ENCODE results near the gene ZNF536.
"Not testable (repeated sequence)": the region's sequence is repeated elsewhere in the genome, so short reads cannot be mapped to it uniquely, and the experiment has no call there.

Gene ZNF536

DNA sequence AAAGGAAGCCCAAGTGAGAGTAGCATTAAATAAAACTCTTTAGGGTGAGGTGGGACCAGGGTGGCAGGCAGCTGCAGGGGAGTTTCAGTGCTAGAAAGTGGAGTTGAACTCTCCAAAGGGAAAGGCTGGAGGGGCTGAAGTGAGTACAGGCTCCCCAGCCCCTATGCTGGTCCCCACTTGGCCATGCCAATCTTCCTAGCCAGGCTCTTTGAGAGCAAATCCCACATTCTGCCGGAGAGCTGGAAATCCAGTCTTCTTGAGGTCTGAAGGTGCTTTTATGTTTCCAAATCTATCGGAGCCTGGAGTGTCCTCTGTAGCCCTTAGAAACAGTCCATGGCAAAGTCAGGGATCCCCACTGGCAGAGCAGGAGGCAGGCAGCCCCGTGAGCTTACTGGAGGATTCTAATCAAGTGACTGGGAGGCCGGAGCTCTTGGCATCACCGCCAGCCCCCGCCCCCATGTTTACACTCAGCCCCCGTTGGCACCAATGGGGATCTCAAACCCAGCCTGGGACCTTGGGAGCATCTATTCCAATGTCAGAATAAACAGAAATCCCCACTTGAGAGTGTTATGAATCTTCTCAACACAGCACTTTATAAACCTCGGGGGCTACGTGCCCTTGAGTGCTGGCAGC is 18.3 kb downstream of the ZNF536 start:
- DNase-seq: no peak

- DNase-seq: no peak
These were observed 18.9 kb downstream of the ZNF536 start for GRCh38 chr19:30391052-30391451.

- no peak for DNase-seq
These were observed 19.7 kb downstream of the ZNF536 start for GRCh38 chr19:30391554-30392551.

DNA sequence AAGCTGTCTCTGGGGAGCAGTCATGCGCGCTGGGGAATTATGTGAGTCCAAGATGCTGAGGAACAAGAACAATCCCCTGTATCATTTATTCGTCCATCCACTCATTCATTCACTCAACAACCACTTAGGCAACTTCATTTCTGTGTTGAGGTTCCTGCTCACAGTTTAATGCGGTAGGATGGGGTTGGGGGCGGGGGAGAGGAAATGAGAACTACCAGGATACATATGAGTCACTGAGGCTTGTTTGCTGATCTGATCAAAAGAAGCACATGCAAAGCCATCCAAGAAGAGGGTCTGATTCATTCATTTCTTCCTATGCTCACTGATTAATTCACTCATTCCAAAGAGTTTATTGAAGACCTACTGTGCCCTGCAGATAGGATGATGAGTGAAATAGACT is 20.9 kb downstream of the ZNF536 start:
- DNase-seq: no peak

- DNase-seq: no peak
These were observed 21.7 kb downstream of the ZNF536 start for GRCh38 chr19:30393729-30394480.

DNA sequence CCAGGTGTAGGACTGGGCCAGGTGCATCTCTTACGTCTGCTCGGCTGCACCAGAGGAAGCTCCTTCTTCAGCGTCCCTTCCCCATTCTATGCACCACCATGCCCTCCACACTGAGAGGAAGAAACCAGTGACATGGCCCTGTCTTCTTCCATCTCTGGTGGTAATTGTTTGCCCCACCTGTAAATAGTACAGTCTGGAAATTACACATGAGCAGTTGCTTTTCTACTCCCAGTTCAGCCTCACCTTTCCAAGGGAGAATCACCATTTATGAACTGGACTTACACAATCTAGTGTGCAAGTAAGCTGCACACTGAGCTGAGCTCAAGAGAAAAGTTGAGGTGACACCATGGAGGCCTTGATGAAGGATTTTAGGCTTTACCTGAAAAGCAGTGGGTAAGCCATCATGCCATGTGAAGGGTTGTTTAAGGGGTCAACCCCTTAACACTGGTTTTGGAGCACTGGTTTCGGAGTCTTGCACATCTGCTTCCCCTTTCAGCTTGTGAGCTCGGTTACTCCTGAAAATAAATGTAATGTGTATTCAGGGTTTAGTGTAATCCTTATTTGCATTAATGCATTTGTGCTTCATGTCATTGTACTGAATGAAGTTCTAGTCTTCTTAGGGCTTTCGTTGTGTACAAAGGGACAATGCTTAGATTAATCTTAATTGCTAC is 22.4 kb downstream of the ZNF536 start:
- no peak for DNase-seq

DNA sequence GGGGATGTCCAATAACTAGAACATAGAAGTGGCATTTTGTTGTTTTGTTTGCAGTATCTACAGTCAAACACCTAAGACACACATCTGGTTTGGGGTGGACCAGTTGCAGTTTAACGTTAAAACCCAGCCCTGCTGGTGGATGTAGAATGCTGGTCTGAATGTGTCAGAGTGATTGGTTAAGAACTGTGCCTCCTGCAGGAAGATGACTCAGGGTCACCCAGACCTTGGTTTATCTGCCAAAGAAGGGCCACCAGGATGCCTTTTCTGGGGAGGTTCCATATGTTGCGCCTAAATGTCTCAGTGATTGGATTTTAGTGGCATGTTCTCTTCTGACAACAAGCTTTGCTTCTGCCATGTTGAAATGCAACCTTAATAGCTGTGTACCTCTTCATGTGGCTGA is 23.1 kb downstream of the ZNF536 start:
- DNase-seq: no peak

DNA sequence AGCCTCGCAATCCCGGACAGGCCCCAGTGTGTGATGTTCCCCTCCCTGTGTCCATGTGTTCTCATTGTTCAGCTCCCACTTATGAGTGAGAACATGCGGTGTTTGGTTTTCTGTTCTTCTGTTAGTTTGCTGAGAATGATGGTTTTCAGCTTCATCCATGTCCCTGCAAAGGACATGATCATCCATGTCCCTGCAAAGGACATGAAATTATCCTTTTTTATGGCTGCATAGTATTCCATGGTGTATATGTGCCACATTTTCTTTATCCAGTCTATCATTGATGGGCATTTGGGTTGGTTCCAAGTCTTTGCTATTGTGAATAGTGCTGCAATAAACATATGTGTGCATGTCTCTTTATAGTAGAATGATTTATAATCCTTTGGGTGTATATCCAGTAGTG is 26.4 kb downstream of the ZNF536 start:
- not testable (repeated sequence) for DNase-seq

GRCh38 chr19:30401956-30402355 is 29.8 kb downstream of the ZNF536 start:
- no peak for DNase-seq

DNA sequence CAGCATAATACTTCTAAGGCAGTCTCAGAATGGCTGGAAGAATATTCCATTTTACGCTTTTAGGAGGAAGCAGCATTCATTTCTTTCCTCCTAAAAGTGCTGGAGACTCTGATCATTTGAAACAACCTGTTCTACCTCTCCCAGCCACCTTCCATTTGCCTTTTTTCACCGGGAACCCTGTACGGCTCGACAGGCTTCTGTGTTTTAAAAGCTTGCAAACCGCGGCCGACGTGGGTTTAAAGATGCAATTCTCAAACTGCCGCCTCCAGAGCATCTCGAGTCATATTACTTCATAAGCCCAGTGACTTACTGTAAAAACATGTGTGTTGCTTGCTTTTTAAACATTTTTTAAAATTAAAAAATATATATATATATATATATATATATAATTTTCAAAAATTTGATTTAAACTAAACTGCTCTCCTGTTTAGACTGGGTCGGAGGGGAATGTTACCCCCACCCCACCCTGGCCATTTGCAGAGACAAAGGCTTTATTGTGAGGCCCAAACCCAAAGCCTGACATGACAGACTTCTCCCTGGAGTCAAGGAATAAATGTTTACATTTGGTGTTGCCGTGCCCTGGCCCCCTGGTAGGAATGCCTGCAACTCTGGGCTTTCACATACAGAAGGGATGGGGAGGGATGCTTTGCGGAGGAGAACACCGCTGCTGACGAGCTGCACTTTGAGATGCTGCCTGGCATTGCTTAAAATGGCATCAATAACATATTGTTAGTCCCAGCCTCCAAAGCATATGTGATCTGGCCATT is 30.4 kb downstream of the ZNF536 start:
- DNase-seq: no peak

DNA sequence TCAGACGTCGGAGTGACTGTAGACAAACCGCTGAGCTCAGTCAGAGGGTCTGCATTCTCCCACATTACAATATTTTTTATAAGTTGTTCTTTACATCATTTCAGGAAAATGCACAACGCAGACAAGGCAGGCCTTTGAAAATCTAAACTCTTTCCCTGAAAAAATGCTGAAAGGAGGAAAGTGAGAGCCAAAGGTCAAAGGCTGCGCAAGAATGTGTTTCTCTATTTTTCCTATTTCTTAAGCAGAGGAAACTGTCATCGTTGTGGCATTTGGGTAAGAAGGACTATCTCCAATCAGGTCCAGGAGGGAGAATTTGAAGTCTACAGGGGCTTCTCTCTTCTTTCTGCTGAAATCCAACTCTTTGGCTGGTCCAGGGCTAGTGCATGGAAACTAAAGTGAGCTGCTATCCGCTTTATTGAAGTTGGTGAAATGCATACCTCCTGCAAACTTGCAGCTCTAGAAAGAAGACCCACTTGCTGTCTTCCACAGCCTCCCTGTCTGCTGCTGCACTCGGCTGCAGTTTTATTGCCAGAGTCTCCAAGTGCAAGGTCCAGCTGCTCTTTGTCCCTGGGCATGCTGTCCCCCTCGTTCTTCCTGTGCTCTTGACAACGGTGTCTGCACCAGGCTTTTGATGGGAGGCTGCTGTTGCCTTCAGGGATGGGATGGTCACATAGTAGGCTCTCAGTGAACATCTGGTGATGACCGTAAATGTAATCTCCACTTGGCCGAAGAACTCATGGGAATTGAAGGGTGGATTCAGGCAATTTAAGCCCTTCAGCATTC is 31.2 kb downstream of the ZNF536 start:
- DNase-seq: no peak

DNA sequence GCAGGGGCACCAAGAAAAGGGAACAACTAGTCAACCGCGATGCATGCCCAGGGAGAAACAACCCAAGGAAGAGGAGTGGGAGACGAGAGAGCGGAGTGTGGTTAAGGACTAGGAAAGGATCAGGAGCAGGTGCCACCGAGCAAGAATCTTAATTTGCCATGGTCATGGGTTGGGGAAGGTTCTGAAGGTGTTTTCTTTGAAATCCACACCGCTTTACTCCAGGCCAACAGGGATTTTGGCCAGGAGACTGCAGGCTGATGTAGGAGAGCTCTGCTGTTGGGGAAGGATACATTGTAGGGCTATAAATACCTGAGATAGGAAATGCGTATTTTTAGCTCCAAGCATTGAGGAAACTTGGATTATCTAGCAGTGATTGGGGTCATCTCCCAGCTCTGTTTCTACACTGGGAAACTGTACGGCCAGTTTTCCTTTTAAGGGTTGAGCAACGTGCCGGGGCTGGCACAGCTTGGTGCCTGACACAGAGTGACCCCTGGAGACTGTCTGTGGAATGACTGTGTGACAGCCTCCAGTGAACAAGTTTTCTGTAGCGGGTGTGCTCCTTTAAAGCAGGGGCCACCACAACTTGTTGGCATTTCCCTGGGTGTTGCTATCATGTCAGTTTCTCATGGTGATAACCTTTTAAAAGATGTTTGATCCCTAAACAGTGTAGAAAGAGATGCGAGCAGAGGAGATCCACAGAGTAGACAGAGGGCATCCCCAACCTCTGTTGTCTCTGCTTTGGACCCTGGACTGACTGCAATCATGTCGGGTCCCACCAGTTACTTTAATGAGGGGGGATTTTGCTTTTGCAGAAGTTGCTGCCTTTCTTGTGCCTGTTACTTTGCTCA is 34.3 kb downstream of the ZNF536 start:
- DNase-seq: no peak

- DNase-seq: no peak
These were observed 35.0 kb downstream of the ZNF536 start for GRCh38 chr19:30407068-30407709.

- no peak for DNase-seq
These were observed 36.6 kb downstream of the ZNF536 start for GRCh38 chr19:30408734-30409301.

- DNase-seq: no peak
These were observed 39.5 kb downstream of the ZNF536 start for GRCh38 chr19:30411714-30412113.

GRCh38 chr19:30416375-30416774 is 44.2 kb downstream of the ZNF536 start:
- no peak for DNase-seq

DNA sequence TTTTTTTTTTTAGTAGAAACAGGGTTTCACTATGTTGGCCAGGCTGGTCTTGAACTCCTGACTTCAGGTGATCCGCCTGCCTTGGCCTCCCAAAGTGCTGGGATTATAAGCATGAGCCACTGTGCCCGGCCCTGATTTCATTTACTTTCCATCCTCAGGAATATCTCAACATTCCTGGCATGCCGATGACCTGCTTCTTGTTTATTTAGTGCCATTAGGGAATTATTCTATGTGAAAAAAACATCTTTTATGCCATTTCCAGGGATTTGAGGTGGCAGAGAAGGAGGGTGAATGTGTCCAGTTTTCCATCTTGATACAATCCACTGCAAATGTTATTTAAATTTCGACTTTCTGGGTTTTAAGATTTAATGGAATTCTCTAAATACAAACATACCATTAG is 45.0 kb downstream of the ZNF536 start:
- not testable (repeated sequence) for DNase-seq

GRCh38 chr19:30419568-30420180 is 47.5 kb downstream of the ZNF536 start:
- DNase-seq: no peak

DNA sequence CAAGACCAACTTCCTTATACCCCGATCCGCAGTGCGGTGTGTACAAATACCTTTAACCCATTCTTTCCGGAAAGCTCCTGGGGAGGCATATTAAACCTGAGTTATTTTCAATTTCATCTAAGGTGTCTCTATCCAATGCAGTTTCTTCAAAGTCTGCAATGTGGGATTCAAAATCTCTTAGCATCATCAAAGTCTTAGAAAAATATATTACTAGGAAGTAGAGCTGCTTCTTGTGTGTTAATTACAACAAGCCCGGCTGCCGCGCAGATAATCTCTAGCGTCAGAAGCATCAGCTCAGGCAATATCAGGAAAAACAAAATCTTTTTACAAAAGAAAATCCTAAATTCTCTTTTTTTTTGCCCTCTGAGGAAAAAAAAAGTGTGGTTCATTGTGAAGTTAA is 48.1 kb downstream of the ZNF536 start:
- no peak for DNase-seq
